GM15510 (cell line): ENCODE results near the gene GNGT2.

Experiments used
- POLR2A ChIP-seq: IDR thresholded peaks from 3 replicates; pipeline ENCODE4 v1.6.1; 2011; ENCODE audit warnings: borderline replicate concordance; ENCODE audit not compliant: insufficient read length; ENCODE audit errors: extremely low read depth

GNGT2 gene

DNA sequence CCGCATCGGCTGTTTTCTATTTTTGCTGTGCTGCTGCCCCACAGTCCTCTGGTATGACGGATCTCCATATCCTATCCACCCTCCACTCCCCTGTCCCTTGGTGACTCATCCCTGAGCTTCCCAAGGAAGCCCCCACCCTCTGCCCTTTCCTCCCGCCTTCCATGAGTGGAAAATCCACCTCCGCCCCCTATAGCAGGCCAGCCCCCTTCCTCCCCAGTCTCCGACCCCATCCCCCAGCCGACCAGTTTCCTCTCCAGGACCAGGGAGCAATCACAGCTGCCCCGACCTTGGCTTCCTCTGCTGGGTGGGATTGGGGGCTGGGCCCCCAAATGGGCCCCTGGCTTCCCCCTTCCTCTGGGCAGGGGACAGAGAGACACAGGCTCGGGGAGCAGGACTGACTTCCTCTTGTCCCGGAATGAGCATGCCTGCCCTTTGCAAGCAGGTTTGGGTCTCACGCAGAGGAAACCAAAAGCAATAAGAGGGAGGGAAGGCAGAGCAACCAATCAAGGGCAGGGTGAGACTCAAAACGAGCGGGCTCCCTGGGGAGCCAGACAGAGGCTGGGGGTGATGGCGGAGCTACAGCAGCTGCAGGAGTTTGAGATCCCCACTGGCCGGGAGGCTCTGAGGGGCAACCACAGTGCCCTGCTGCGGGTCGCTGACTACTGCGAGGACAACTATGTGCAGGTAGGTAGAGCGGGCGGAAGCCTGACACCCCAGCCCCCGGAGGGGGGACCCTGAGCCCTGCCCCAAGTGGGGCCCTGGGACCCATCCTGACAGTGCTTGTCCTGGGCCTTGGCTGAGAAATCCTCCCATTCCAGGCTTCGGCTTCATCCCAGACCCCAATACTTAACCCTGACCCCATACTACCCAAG is at the start of gene GNGT2, which contains the start of gene ABI3:
TSS of gene GNGT2 (minus strand) at position 417 of the 872 bp plus-strand sequence. CDS start 3,152 bp downstream, outside the sequence.
TSS of gene ABI3 (plus strand) at position 550 of the 872 bp plus-strand sequence. CDS start at position 568, 18 bp downstream.
- TF ChIP-seq POLR2A = peak; percentile 98

DNA sequence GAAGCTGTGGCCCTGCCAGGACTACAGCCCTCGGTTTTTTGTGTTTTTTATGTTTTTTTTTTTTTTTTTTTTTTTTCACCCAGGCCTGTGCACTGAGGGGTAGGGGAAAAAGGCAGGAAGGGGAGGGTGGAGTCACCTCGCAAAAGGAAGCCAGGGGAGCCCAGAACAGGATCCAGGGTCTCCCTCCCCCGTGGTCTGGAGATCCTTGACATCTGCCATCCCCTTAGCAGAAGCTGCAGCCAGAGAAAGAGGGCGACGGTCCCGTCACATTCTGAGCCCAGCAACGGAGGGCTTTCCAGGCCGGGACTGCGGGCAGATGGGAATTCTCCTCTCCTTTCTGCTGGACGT is 49.3 kb upstream of the GNGT2 start:
- TF ChIP-seq POLR2A = no peak

GRCh38 chr17:49258394-49258793 is 48.0 kb upstream of the GNGT2 start:
- TF ChIP-seq POLR2A = no peak

DNA sequence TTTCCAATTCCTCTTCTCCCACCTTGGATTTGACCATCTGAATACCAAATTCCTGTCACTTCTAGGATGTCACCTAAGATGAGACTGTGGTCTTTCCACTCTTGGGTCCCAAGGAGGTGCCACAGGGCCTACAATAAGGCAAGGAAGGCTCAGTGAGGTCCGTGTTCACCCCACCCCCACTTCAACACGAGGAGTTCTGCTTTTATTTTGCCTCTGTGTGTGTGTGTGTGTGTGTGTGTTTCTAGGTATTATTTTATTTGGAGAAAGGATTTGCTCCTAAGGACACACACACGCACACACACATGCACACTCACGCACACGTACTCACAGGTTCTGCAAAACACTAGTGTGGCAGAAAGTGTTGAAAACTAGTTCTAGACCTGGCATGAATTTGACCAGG is 44.8 kb upstream of the GNGT2 start:
- TF ChIP-seq POLR2A = no peak

GRCh38 chr17:49254066-49254465 is 43.7 kb upstream of the GNGT2 start:
- no peak for TF ChIP-seq POLR2A

DNA sequence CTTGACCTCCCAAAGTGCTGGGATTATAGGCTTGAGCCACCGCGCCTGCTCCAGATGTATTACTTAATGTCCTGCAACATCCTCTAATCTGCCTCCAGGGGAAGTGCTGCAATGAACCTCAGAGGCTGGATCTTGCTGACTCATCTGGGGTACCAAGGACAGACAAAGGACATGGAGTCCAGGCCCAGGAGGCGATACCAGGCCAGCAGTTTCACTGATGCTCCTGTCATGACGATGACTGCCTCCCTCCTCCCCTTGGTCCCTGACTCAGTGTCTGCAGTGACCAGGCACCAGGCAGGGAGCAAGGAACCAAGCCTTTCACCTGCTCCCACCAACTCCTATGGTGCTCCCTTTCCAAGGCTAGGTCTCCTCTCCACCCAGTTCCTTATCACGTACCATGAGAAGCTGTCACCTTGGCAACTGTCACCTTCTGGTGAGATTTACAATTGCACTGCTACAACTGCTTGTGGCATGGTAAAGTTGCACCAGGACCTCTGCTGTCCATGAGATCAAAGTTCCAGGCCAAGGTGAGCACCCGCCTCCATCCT is 41.8 kb upstream of the GNGT2 start:
- no peak for TF ChIP-seq POLR2A

DNA sequence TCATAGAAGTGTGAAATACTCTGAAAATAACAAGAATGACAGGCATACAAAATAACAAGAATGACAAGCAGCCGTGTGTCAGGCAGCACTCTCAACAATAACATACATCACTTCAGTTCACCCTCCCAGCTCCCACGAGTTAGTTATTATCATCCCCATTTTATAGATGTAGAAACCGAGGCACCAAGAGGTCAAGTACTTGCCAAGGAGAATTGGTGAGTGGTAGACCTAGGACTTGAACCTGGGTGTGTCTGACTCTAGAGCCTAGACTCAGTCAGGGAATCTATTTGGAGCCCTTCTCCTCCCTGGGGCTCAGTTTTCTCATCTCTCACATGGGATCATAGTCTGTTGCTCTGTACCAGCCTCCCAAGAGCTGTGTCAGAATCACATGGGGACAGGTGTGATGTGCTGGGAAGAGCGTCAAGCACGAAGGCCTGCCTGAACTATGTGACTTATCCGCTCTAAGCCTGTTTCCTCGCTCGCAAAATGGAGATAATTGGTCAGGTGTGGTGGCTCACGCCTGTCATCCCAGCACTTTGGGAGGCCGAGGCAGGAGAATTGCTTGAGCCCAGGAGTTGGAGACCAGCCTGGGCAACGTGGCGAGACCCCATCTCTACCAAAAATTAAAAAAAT is 39.6 kb upstream of the GNGT2 start:
- no peak for TF ChIP-seq POLR2A

GRCh38 chr17:49249292-49249794 is 39.0 kb upstream of the GNGT2 start:
- TF ChIP-seq POLR2A = no peak

DNA sequence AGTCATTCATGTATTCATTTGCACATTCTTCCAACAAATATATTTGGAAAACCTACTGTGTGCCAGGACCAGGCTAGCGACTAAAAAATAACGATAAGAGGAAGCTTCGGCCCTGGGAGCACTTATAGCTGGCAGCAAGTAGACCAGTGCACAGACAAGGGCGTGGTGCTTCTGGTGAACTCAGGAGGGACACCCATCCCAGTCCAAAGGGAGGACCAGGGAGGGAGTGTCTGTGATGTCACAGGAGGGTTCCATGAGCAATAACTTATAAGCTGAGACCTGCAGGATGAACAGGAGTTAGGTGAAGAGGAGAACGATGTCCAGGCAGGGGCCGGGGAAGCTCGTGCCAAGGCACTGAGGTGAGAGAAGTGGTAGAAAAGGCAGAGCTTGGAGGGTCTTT is 37.6 kb upstream of the GNGT2 start:
- no peak for TF ChIP-seq POLR2A

- TF ChIP-seq POLR2A = no peak
Observed at GRCh38 chr17:49244839-49245238, 34.5 kb upstream of the GNGT2 start.

DNA sequence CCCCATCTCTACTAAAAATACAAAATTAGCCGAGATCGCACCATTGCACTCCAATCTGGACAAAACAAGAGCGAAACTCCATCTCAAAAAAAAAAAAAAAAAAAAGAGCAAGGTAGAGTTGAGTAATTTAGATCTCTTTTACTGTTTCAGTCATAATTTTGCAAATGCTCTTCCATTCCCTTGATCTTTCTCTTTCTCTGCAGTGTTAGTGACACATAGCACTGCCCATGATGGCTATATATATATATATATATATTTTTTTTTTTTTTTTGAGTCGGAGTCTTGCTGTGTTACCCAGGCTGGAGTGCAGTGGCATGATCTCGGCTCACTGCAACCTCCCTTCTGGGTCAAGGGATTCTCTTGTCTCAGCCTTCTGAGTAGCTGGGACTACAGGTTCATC is 32.4 kb upstream of the GNGT2 start:
- TF ChIP-seq POLR2A = no peak

DNA sequence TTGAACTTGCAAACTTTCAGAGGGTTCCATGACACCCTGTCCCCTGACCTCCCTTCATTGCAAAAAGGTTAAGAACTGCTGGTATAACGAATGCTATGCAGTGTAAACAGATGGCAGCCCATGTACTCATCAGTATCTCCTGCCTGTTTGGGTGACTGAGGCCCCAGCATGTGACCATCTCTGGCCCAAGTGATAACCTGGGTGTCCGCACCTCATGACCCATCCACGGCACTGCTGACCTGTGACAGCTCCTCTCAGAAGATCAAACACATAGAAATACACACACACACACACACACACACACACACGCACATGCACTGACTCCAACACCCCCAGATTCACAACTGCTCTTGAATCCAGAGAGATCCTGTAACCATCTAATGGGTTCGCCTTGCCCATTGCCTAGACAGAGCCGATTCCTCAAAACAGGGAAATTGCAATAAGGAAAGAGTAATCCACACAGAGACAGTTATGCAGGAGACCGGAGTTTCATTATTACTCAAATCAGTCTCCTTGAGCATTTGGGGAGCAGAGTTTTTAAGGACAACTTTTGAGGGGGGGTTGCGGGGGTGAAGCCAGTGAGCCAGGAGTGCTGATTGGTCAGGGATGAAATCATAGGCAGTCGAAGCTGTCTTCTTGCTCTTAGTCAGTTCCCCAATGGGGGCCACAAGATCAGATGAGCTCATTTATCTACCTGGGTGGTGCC is 31.5 kb upstream of the GNGT2 start:
- TF ChIP-seq POLR2A = no peak

DNA sequence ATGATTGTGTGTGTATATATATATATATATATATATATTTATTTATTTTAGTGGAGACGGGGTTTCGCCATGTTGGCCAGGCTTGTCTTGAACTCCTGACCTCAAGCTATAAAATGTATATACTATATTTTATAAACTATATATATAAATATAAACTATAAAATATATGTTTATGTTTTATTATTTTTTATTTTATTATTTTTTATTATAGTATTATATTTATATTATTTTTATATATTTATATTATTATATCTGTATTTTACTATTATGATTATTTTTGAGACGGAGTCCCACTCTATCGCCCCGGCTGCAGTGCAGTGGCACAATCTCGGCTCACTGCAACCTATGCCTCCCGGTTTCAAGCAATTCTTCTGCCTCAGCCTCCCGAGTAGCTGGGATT is 30.7 kb upstream of the GNGT2 start:
- no peak for TF ChIP-seq POLR2A

DNA sequence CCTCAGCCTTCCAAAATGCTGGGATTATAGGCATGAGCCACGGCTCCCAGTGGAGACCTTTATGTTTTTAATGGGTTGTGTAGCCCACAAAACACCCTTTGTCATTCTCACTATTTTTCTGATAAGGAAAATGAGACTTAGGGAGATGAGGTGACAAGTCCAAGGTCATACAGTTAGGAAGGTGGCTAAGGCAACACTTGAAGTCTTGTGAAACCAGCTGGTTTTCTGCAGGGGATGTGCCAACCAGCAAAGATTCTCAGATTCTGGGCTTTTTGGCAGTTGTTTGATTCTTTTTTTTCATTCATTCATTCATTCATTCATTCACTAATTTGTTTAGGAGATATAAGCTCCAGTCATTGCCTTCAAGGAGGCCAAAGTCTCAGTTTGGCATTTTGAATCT is 30.2 kb upstream of the GNGT2 start:
- no peak for TF ChIP-seq POLR2A

GRCh38 chr17:49239963-49240362 is 29.6 kb upstream of the GNGT2 start:
- no peak for TF ChIP-seq POLR2A
